Right lung (tissue), 5 donors: ENCODE data around the gene INO80. TPM values are rescaled to one million over a fixed set of nuclear protein-coding genes. Genes with fewer than 3 reads are reported as not detected.
A peak's percentile ranks its signal among the peaks of the same experiment; 100 is the strongest.

ENCODE experiments used
- DNase-seq, 2 donors: peaks; one replicate each; pipeline ENCODE4 v3.0.0-alpha.2; 2013
- polyA plus RNA-seq, 5 donors: library from polyadenylated mRNA; unstranded; fragments of 120-200 nt; gene quantifications; one replicate each; pipeline versions ENCODE4 v1.2.1 to v1.2.3, GENCODE V29; 2013; ENCODE audit warnings: inconsistent platforms in 1 of 5, low replicate concordance in 1 of 5; ENCODE audit not compliant: insufficient read length in 5 of 5, insufficient read depth in 1 of 5

INO80 gene
- polyA plus RNA-seq, 5 donors, result 21.0 to 28.8 (median 25.4) TPM

- no peak for DNase-seq
Measured at GRCh38 chr15:40952301-40952900, 163.7 kb downstream of the INO80 start.

DNA sequence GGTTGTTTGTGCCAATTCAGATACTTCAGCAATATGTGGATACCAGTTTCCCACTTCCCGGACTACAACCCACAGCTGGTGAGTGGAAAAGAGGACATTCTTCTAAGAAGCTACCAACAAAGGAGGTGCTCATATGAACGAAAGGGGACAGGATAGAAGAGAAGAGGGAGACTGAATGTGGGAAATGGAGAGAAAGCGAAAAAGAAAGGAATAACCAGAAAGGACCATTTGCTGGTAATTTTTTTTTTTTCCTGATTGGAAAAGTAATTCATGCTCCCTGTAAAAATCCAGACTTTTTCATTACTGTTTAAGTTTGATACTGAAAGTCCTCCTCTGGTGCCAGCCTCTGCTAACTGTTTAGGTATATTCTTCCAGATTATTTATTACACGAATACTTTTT is 164.3 kb downstream of the INO80 start:
- no peak for DNase-seq

GRCh38 chr15:40949756-40950207 is 166.3 kb downstream of the INO80 start:
- DNase-seq, result no peak

- no peak for DNase-seq
Measured at GRCh38 chr15:40948706-40949473, 167.2 kb downstream of the INO80 start.

DNA sequence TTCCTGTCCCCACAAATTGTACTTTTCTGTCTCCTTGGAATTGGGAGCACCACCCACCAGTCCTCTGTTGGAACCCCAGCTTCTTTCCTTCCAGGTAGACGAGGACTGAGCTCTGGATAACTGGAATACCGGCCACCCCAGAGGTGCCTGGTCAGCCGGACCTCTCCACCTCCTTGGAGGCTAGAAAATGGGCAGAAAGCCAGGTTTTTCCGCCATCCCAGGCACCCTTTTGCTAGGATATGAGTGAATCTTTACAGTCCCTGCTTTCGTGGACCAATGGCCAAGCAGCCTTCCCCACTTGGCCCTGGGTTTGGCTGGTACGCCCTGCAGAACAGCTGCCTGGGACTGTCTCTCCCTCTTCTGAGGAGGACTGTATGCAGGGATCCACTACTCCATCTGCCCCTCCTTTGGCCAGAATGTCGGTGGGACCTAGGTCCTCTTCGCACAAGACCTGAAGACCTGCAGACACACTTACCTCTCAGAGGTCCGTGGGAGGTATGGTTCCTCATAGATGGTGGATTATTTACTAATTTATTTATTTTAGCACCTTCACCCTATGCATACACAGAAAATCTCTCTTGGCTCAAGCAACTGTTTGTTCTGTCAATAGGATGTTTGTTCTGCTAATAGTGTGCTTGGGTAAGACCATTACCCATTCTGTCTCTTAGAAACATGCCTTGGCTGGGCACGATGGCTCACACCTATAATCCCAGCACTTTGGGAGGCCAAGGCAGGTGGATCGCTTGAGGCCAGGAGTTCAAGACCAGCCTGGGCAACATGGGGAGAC is 171.4 kb downstream of the INO80 start:
- no peak for DNase-seq

DNA sequence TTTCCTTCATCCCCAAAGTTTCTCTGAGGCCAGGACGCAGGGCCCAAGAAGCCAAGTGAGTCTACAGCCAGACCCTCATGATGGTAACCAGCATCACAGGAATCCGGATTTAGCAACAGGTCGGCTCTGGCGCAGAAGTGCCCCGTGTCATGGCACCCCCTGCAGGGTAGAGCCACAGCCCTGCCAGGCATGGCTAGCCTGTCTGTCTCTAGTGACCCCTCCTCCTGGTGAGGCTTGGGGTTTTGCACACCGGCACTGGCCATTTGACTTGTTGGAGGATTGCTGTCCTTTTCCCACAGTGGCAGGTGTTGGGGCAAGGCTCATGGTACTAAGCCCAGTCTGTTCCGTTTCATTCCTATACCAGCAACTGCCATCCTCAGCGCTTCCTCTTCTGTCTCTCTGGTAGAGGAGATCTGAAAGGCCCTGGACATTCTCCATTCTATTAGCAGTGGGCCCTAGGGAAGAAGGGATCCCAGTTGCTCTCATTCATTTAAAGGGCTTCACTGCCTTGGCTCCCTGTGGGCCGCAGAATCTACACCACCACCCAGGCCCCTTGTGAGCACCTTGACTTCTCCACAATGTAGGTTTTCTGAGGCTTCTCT is 172.2 kb downstream of the INO80 start:
- no peak for DNase-seq

GRCh38 chr15:40942878-40943277 is 173.2 kb downstream of the INO80 start:
- no peak for DNase-seq

DNA sequence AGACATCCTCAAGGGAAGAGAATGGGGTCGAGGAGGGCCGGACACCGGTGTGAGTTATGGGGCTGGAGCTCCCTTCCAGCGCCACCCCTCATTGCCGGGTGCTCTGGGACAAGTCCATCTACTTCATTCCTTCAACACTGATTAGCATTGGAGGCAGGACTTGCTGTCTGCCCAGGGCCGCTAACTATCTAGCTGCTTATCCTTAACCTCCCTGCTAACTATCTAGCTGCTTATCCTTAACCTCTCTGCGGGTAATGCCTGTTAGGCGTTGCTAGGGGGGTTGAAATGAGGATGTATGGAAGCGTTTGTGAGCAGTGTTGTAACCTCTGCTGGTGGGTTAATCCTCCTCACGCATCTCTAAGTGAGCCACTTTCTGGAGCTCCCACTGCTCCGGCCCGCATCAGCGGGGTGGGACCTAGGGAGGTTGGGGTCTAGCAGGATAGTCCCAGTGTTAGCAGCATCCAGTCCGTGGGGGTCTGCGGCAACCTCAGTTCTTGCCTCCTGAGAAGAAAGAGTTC is 173.7 kb downstream of the INO80 start:
- no peak for DNase-seq

- DNase-seq, result peak in 1 of 2 donors; percentile 74
Measured at GRCh38 chr15:40941528-40942336, 174.3 kb downstream of the INO80 start.

DNA sequence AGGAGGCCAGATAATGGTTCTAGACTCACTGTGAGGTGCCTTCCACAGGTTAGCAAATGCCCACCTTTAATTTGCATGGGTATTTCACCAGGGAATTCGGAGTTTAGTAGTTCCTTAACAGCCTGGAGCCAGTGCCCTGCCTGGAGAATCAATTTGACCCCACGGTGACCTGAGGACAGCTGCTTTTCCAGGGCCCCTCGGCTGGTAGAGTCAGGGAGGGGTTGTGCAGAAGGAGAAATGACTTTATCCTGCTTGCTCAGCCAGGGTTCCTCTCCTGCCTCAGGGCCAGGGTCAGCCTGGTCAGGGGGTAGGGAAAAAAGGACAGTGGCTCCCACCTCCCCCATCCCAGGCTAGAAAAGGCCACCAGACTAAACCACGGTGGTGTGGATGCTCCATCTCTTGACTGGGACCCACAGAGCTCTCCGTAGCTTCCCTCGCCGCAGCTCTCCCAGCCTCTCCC is 175.0 kb downstream of the INO80 start:
- DNase-seq, result no peak

- DNase-seq, result no peak
Measured at GRCh38 chr15:40940296-40940801, 175.7 kb downstream of the INO80 start.

- DNase-seq, result no peak
Measured at GRCh38 chr15:40938536-40938870, 177.6 kb downstream of the INO80 start.

DNA sequence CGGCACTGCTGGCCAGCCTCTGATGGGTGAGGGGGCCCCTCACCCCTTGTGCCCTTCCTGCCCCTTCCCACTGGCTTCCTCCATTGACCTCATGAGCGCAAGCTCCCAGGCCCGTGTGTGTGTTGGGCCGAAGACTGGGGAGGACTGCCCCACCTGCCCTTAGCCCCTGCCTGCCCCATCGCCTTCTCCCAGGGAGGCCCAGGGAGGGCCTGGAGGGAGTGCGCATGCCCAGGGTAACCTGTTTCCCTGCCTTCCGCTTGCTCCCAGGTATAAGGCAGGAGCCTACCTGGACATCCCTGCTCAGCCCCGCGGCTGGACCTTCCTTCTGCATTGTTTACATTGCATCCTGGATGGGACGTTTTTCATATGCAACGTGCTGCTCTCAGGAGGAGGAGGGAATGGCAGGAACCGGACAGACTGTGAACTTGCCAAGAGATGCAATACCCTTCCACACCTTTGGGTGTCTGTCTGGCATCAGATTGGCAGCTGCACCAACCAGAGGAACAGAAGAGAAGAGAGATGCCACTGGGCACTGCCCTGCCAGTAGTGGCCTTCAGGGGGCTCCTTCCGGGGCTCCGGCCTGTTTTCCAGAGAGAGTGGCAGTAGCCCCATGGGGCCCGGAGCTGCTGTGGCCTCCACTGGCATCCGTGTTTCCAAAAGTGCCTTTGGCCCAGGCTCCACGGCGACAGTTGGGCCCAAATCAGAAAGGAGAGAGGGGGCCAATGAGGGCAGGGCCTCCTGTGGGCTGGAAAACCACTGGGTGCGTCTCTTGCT is 178.1 kb downstream of the INO80 start:
- no peak for DNase-seq

GRCh38 chr15:40936709-40937666 is 179.1 kb downstream of the INO80 start:
- no peak for DNase-seq

DNA sequence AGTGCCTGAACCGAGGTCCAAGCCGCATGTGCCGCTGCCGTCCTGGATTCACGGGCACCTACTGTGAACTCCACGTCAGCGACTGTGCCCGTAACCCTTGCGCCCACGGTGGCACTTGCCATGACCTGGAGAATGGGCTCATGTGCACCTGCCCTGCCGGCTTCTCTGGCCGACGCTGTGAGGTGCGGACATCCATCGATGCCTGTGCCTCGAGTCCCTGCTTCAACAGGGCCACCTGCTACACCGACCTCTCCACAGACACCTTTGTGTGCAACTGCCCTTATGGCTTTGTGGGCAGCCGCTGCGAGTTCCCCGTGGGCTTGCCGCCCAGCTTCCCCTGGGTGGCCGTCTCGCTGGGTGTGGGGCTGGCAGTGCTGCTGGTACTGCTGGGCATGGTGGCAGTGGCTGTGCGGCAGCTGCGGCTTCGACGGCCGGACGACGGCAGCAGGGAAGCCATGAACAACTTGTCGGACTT is 179.8 kb downstream of the INO80 start:
- no peak for DNase-seq

DNA sequence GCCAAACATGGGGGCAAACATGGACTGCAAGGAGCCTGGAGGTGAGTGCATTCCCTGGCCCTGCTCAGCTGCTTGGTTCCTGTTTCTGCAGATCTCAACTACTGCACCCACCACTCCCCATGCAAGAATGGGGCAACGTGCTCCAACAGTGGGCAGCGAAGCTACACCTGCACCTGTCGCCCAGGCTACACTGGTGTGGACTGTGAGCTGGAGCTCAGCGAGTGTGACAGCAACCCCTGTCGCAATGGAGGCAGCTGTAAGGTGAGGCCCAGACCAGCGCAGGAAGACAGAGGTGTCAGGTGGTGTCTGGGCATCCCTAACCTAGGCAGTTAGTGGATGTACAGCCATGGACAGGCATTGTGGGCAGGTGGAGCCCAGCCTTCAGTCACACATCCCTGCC is 181.6 kb downstream of the INO80 start:
- no peak for DNase-seq

GRCh38 chr15:40933517-40933902 is 182.6 kb downstream of the INO80 start:
- no peak for DNase-seq

DNA sequence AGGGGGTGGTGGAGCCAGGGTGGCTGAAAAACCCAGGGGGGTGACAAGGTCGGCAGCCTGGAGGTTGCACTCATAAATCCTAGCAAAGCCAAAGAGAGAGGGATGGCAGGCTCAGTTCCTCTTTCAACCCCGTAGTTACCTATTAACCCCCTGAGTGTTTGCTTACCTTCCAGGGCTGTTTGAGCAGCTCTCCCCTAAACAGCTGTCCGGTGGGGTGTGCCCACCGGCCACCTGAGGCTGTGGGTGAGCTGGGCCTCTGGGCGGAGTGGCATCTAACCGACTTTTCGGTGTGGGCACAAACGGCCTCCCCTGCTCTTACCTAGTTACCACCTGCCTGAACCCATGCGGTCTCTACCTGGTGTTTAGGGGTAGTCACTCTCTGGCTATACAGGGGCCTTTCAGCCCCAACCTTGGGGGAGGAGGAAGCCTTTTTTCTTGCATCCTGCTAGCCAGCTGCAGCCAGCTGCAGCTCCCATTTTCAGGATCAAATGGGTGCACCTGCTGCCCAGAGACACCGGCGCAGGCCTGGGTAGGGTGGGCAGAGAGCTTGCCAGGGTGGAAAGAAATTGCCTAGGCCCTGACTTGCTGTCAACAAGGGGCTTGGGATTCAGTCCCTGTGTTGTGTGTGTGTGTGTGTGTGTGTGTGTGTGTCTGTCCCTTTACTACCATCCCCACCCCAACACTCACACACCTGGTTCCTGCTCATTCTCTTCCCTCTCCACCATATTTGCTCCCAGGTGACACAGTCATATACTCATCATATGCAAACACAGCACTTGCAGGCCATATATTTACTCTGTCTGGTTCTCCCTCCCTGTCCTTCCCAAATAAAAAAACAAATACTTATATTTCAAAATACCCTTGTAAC is 183.2 kb downstream of the INO80 start:
- no peak for DNase-seq
